ENCODE results near the gene PCK1.

The PCK1 gene

DNA sequence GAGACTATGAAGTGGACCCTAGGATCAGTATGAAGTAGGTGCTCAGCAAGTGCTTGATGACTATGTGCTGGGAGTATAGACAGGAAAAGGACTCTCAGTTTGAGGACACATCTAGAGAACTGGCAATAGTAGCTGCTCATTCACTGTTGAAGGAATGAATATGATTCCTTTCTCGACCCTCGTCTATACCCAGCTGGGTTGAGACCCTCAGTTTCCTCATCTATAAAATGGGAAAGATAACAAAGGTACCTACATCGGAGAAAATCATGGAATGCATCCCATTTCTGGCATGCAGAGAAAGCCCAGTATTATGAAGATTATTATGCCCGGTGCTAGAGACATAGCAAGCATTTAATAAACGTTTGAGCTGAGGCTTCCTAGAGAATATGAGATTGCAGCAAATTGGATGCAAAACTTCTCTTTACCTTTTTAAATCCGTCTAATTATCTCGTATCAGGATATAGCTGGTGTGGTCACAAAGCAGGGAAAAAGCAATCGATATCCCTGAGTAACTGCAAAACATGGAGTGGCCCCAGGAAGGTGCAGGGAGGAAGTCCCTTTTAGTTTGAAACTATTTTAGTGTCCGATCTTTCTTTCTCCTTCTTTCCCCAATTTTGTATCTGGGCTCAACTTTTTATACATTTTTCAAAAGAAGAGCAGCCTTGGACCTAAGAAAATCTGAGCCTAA lies 2.8 kb upstream of the PCK1 start:
- no peak for DNase-seq (ENCODE audit: low read depth, low spot score)
- CTCF ChIA-PET: no interaction called here
- no peak overlapping the region for H3K4me3 ChIP-seq (ENCODE audit: low read depth, low read length)
- POLR2A ChIA-PET: no interaction called here
- TF ChIP-seq, protein P1, sequence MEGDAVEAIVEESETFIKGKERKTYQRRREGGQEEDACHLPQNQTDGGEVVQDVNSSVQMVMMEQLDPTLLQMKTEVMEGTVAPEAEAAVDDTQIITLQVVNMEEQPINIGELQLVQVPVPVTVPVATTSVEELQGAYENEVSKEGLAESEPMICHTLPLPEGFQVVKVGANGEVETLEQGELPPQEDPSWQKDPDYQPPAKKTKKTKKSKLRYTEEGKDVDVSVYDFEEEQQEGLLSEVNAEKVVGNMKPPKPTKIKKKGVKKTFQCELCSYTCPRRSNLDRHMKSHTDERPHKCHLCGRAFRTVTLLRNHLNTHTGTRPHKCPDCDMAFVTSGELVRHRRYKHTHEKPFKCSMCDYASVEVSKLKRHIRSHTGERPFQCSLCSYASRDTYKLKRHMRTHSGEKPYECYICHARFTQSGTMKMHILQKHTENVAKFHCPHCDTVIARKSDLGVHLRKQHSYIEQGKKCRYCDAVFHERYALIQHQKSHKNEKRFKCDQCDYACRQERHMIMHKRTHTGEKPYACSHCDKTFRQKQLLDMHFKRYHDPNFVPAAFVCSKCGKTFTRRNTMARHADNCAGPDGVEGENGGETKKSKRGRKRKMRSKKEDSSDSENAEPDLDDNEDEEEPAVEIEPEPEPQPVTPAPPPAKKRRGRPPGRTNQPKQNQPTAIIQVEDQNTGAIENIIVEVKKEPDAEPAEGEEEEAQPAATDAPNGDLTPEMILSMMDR (IDR thresholded peaks at IDR 0.05; ENCODE audit: insufficient read depth, low read length, missing control alignments): no peak

DNA sequence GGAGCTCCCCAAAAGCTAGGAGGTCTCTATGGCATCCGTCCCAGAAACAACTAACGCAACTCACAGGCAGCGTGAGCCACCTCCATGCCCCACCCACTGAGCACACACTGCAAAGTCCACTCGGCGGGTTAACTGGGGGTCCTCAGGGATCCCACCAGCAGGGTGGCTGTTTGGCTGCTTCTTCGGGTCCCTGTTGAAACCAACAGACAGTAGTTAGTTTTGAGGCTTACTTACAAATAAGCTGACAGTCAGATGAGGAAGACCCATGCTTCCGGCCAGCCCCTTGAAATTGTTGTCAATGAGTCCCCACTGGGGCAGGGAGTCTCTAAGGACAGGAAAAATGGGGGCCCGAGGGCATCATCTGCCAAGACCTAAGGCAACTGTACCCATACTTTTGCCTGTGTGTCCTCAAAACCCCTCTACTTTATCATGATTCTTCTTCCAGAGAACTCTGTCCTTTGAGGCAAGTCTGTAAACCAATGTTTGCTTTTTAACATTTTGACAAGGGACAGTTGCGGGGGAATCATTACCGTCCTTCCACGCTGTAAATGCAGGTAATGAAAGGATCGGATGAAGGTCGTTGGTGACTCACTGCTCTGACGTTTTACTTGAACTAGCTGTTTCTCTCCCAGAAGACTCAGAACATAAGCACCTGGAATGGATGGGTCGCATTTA lies 2.2 kb upstream of the PCK1 start:
- POLR2A ChIA-PET: no interaction called here
- CTCF ChIA-PET: no interaction called here
- H3K4me3 ChIP-seq (ENCODE audit: low read depth, low read length): no peak overlapping the region
- TF ChIP-seq, protein P1 (IDR thresholded peaks at IDR 0.05; ENCODE audit: insufficient read depth, low read length, missing control alignments): no peak
- no peak for DNase-seq (ENCODE audit: low read depth, low spot score)

DNA sequence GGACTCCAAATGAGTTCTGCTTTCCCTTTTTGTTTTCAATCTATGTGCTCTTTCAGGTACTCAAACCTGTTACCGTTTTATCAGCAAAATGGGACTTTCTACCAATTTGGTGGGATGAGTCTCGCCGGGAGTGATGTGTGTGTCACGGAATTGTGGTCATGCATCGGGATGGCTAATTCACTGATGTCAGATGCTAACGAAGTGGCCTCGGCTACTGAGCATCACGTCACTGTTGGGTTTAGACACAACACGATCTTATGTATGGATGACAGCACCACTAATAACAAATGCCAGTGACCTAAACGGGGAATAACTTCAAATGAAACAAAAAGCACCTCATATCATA lies 1.6 kb upstream of the PCK1 start:
- ChIA-PET POLR2A (no interaction called here), CTCF (no interaction called here)
- TF ChIP-seq, protein P1 (IDR thresholded peaks at IDR 0.05; ENCODE audit: insufficient read depth, low read length, missing control alignments): no peak
- H3K4me3 ChIP-seq (ENCODE audit: low read depth, low read length): no peak overlapping the region
- DNase-seq (ENCODE audit: low read depth, low spot score): no peak

DNA sequence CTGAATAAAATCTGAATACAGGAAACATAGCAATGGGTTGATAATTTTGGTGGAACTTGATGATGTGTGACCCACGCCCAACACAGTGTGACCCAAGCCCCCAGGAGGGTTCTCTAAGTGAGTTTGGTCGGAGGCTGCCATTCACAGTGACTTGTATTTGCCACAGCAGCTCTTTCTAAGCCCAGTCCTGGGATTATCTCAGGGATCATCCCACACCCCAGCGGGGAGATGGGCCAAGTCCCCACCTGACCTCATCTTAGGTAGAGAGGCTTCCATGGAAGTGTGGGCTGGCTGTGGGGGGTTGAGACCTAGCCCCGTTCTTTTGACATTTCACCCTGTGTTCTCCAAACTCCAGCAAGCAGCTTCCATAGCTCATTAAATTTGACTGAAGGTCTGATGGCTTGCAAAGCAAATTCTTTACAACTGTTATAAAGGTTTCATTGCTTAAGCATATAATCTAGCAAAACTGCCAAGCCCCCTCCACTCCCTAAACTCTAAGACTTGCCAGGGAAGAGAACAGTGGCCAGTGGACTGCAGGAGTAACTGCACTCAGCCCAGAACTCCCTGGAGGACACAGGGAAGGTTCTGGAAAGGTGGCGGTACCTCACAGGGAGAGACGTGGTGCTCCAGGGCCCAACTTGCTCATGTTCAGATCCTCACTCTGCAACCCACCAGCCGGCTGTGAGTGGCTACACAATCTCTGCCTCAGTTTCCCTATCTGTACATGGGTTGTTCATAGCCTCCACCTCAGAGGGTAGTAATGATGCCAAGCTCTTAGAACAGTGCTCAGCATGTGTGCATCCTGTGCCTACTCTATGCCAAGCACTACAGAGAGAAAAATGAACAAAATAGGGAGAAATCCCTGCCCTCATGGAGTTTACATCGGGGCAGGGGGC lies 1.0 kb upstream of the PCK1 start:
- DNase-seq (ENCODE audit: low read depth, low spot score): no peak
- H3K4me3 ChIP-seq (ENCODE audit: low read depth, low read length): no peak overlapping the region
- TF ChIP-seq, protein P1 (IDR thresholded peaks at IDR 0.05; ENCODE audit: insufficient read depth, low read length, missing control alignments): no peak
- ChIA-PET CTCF (no interaction called here), POLR2A (no interaction called here)

DNA sequence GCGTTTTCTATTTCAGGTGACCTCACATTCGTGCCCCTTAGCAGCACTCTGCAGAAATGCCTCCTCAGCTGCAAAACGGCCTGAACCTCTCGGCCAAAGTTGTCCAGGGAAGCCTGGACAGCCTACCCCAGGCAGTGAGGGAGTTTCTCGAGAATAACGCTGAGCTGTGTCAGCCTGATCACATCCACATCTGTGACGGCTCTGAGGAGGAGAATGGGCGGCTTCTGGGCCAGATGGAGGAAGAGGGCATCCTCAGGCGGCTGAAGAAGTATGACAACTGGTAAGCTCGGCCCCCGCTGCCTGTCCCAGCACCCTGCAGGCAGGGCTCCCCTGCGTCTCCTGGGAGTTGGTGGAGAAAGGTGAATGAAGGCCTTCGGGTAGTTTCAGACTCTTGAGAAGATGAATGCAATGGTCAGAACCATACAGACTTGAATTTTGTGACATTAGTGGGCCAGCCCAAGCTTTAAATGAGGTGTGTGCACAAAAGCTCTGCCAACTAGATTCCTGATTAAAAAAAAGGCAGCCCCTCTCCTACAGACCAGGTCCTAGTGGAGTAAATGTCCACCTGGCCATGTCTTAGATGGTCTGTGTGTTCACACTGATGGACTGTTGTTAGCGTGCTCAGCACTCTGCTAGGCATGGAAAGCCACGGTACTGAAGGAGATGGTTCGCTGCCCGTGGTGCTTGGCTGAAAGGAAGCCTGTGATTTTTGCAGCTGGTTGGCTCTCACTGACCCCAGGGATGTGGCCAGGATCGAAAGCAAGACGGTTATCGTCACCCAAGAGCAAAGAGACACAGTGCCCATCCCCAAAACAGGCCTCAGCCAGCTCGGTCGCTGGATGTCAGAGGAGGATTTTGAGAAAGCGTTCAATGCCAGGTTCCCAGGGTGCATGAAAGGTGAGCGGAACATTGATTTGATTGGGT lies 708 bp downstream of the PCK1 start:
- DNase-seq (ENCODE audit: low read depth, low spot score): no peak
- POLR2A ChIA-PET: no interaction called here
- H3K4me3 ChIP-seq (ENCODE audit: low read depth, low read length): no peak overlapping the region
- TF ChIP-seq, protein P1 (IDR thresholded peaks at IDR 0.05; ENCODE audit: insufficient read depth, low read length, missing control alignments): no peak
- CTCF ChIA-PET: interaction anchor here (0.7 to 1.0 kb wide), 3 partner anchors 11 to 66 kb away, joined by 3 to 4 read pairs (median 3); no protein-coding TSS in a partner anchor

Measured in AG04449 (cell line).